H9 (cell line): ENCODE measurements around the gene PAM. TPM values are rescaled to one million over a fixed set of nuclear protein-coding genes. Genes with fewer than 3 reads are reported as not detected.

Experiments used
- DNase-seq: peaks from one replicate; pipeline ENCODE4 v3.0.0-alpha.2; 2017
- H2AFZ ChIP-seq: one replicate; pipeline ENCODE4 v1.6.1; 2013; ENCODE audit warnings: mild to moderate bottlenecking, low read length, control low read depth, moderate library complexity
- H2AK5ac ChIP-seq: 2 replicates; pipeline ENCODE4 v1.6.1; 2013; ENCODE audit warnings: low read length, control low read depth, mixed read lengths; ENCODE audit not compliant: insufficient read length
- H2BK120ac ChIP-seq: one replicate; pipeline ENCODE4 v1.6.1; 2013; ENCODE audit warnings: low read depth, mild to moderate bottlenecking, low read length, control low read depth, inconsistent platforms; ENCODE audit not compliant: poor library complexity, severe bottlenecking
- H2BK12ac ChIP-seq: 2 replicates; pipeline ENCODE4 v1.6.1; 2013; ENCODE audit warnings: low read length, control low read depth, mixed read lengths, low read depth; ENCODE audit not compliant: insufficient read length
- H2BK15ac ChIP-seq: 2 replicates; pipeline ENCODE4 v1.6.1; 2013; ENCODE audit warnings: low read depth, low read length, control low read depth
- H2BK20ac ChIP-seq: one replicate; pipeline ENCODE4 v1.6.1; 2013; ENCODE audit warnings: low read depth, mild to moderate bottlenecking, low read length, control low read depth, inconsistent platforms; ENCODE audit not compliant: poor library complexity, severe bottlenecking
- H2BK5ac ChIP-seq: 2 replicates; pipeline ENCODE4 v1.6.1; 2013; ENCODE audit warnings: low read length, control low read depth, mixed read lengths; ENCODE audit not compliant: insufficient read length
- H3K14ac ChIP-seq: 2 replicates; pipeline ENCODE4 v1.6.1; 2013; ENCODE audit warnings: low read length, control low read depth; ENCODE audit not compliant: insufficient read depth
- H3K18ac ChIP-seq: 2 replicates; pipeline ENCODE4 v1.6.1; 2013; ENCODE audit warnings: low read depth, mild to moderate bottlenecking, mixed read lengths, low read length, control low read depth; ENCODE audit not compliant: insufficient read length
- H3K23ac ChIP-seq: 2 replicates; pipeline ENCODE4 v1.6.1; 2013; ENCODE audit warnings: low read length, control low read depth, mixed read lengths, low read depth; ENCODE audit not compliant: insufficient read length
- H3K23me2 ChIP-seq: 2 replicates; pipeline ENCODE4 v1.6.1; 2013; ENCODE audit warnings: low read depth, mild to moderate bottlenecking, mixed read lengths, low read length, control low read depth; ENCODE audit not compliant: insufficient read length, poor library complexity, severe bottlenecking
- H3K27ac ChIP-seq: 2 replicates; pipeline ENCODE4 v1.5.1; 2013; ENCODE audit warnings: low read length, control low read depth, mixed read lengths, low read depth; ENCODE audit not compliant: insufficient read length
- H3K27me3 ChIP-seq: 2 replicates; pipeline ENCODE4 v1.6.1; 2013; ENCODE audit warnings: low read length, control low read depth, inconsistent platforms; ENCODE audit not compliant: insufficient read depth
- H3K4ac ChIP-seq: 2 replicates; pipeline ENCODE4 v1.6.1; 2013; ENCODE audit warnings: low read depth, mild to moderate bottlenecking, control low read depth, inconsistent platforms, low read length, moderate library complexity
- H3K4me1 ChIP-seq: 2 replicates; pipeline ENCODE4 v1.6.1; 2013; ENCODE audit warnings: low read length, control low read depth, inconsistent platforms; ENCODE audit not compliant: insufficient read depth
- H3K4me2 ChIP-seq: 2 replicates; pipeline ENCODE4 v1.6.1; 2013; ENCODE audit warnings: low read length, control low read depth, mixed read lengths; ENCODE audit not compliant: insufficient read length, insufficient read depth
- H3K56ac ChIP-seq: 2 replicates; pipeline ENCODE4 v1.6.1; 2013; ENCODE audit warnings: low read depth, mild to moderate bottlenecking, mixed read lengths, low read length, control low read depth; ENCODE audit not compliant: insufficient read length
- H3K79me1 ChIP-seq: 2 replicates; pipeline ENCODE4 v1.6.1; 2013; ENCODE audit warnings: low read depth, mild to moderate bottlenecking, moderate library complexity, low read length, control low read depth, inconsistent platforms; ENCODE audit not compliant: insufficient read depth, poor library complexity, severe bottlenecking
- H3K79me2 ChIP-seq: 2 replicates; pipeline ENCODE4 v1.6.1; 2013; ENCODE audit warnings: low read length, control low read depth, inconsistent platforms; ENCODE audit not compliant: insufficient read depth
- H3K9ac ChIP-seq: 2 replicates; pipeline ENCODE4 v1.6.1; 2013; ENCODE audit warnings: low read length, control low read depth, mixed read lengths; ENCODE audit not compliant: insufficient read length; ENCODE audit errors: extremely low read depth
- H3K9me3 ChIP-seq: one replicate; pipeline ENCODE4 v1.6.1; 2013; ENCODE audit warnings: low read depth, low read length, inconsistent platforms; ENCODE audit not compliant: control insufficient read depth
- H3T11ph ChIP-seq: one replicate; pipeline ENCODE4 v1.6.1; 2013; ENCODE audit warnings: mild to moderate bottlenecking, low read length, control low read depth, inconsistent platforms
- H4K20me1 ChIP-seq: one replicate; pipeline ENCODE4 v1.6.1; 2013; ENCODE audit not compliant: control insufficient read depth, insufficient read length, insufficient read depth
- H4K5ac ChIP-seq: 2 replicates; pipeline ENCODE4 v1.6.1; 2013; ENCODE audit warnings: low read depth, mild to moderate bottlenecking, mixed read lengths, low read length, control low read depth; ENCODE audit not compliant: insufficient read length
- H4K8ac ChIP-seq: replicated peaks from 2 replicates; pipeline ENCODE4 v1.6.1; 2013; ENCODE audit warnings: low read length, control low read depth, mixed read lengths, low read depth; ENCODE audit not compliant: insufficient read length
- H4K91ac ChIP-seq: 2 replicates; pipeline ENCODE4 v1.6.1; 2013; ENCODE audit warnings: low read depth, mild to moderate bottlenecking, moderate library complexity, mixed read lengths, low read length, control low read depth; ENCODE audit not compliant: insufficient read length
- H3K27ac Mint-ChIP-seq, 3 experiments: 2 replicates in 2 of 3; 3 replicates in 1 of 3; pipeline ENCODE4 v1.8.0; 2020 to 2021; ENCODE audit warnings: mixed read lengths in 3 of 3, mild to moderate bottlenecking in 1 of 3, moderate library complexity in 1 of 3
- H3K27me3 Mint-ChIP-seq: 2 replicates; pipeline ENCODE4 v1.8.0; 2021; ENCODE audit warnings: low read depth, mild to moderate bottlenecking, moderate library complexity, mixed read lengths
- H3K36me3 Mint-ChIP-seq, 3 experiments: 2 replicates in 2 of 3; 3 replicates in 1 of 3; pipeline ENCODE4 v1.8.0; 2020 to 2021; ENCODE audit warnings: low read depth in 3 of 3, mixed read lengths in 3 of 3; ENCODE audit not compliant: insufficient read depth in 1 of 3
- H3K4me1 Mint-ChIP-seq, 2 experiments: 2 replicates each; pipeline ENCODE4 v1.8.0; 2020; ENCODE audit warnings: mixed read lengths in 2 of 2
- H3K4me3 Mint-ChIP-seq, 2 experiments: 2 replicates in 1 of 2; 3 replicates in 1 of 2; pipeline ENCODE4 v1.8.0; 2020 to 2021; ENCODE audit warnings: mild to moderate bottlenecking in 2 of 2, mixed read lengths in 2 of 2, moderate library complexity in 1 of 2
- H3K9me3 Mint-ChIP-seq, 2 experiments: 2 replicates in 1 of 2; 3 replicates in 1 of 2; pipeline ENCODE4 v1.8.0; 2020; ENCODE audit warnings: mild to moderate bottlenecking in 2 of 2, mixed read lengths in 2 of 2, moderate library complexity in 1 of 2
- CTCF ChIP-seq: fragments of 200-600 bp; sonication (generic); conservative IDR thresholded peaks from 3 replicates; pipeline ENCODE4 v1.8.0; 2021; ENCODE audit warnings: antibody characterized with exemption, mild to moderate bottlenecking
- WGBS: extraction: QIAGEN DNeasy Blood & Tissue Kit; methylation state at CpG from one replicate; pipeline ENCODE4 v1.1.7; 2013; ENCODE audit warnings: missing lambda C conversion rate, low lambda C conversion rate, mixed read lengths; ENCODE audit not compliant: insufficient read length; ENCODE audit errors: extremely low coverage; 5-methylcytosine and 5-hydroxymethylcytosine counted together
- total RNA-seq: library from RNA; stranded (reverse); gene quantifications from 2 replicates; pipeline ENCODE4 v1.2.1, GENCODE V29; 2021

The PAM gene
- total RNA-seq, 1 experiment from 2014 or later, result 31.5 TPM

- Histone ChIP-seq H3K23me2 (no peaks in the 10 kb centered on the region), H4K8ac (no peak overlapping the region), H3K23ac (no peak overlapping the region), H3K4ac (no peak overlapping the region), H3K14ac (no peak overlapping the region), H3K4me1 (no peaks in the 10 kb centered on the region), H2BK5ac (no peak overlapping the region), H3K18ac (no peak overlapping the region), H3K79me2 (no peaks in the 10 kb centered on the region), H3K27ac (no peak overlapping the region), H2BK12ac (no peak overlapping the region), H4K20me1 (no peaks in the 10 kb centered on the region), H3K9ac (no peak overlapping the region), H2BK15ac (no peak overlapping the region), H3K27me3 (no peaks in the 10 kb centered on the region), H3K4me2 (no peak overlapping the region), H2AK5ac (no peak overlapping the region), H2BK120ac (no peak overlapping the region), H3K9me3 (no peaks in the 10 kb centered on the region), H4K5ac (no peak overlapping the region), H3K79me1 (no peaks in the 10 kb centered on the region), H4K91ac (no peak overlapping the region), H3T11ph (no peak overlapping the region), H3K56ac (no peak overlapping the region), H2BK20ac (no peak overlapping the region), H2AFZ (no peak overlapping the region)
- H3K27ac Mint-ChIP-seq, result no peak overlapping the region
- no peak overlapping the region for H3K4me3 Mint-ChIP-seq
- peaks cover 0 to 5% of the 10 kb centered on the region in 2 experiments; a peak in 1 of 5 replicates for H3K9me3 Mint-ChIP-seq
- no peaks in the 10 kb centered on the region for H3K27me3 Mint-ChIP-seq
- H3K36me3 Mint-ChIP-seq, result peaks cover 5 to 20% (median 6%) of the 10 kb centered on the region in 3 experiments; a peak in 4 of 7 replicates
- no CpG with 5 or more reads among the region's 2 CpGs for WGBS
- no peak for TF ChIP-seq CTCF
- DNase-seq, result no peak
- H3K4me1 Mint-ChIP-seq, result peaks cover 2 to 4% of the 10 kb centered on the region in 2 experiments; a peak in 2 of 4 replicates
Measured at GRCh38 chr5:103014983-103015382, 259.9 kb downstream of the PAM start.
